ENCODE measurements around the gene CDH13.

DNA sequence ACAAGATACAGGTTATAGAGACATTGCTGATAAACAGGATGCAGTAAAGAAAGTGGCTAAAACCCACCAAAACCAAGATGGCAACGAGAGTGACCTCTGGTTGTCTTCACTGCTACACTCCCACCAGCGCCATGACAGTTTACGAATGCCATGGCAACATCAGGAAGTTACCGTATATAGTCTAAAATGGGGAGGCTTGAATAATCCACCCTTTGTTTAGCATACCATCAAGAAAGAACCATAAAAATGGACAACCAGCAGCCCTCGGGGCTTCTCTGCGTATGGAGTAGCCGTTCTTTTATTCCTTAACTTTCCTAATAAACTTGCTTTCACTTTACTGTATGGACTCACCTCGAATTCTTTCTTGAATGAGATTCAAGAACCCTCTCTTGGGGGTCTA lies 21.7 kb upstream of the CDH13 start:
- TF ChIP-seq, protein P1, sequence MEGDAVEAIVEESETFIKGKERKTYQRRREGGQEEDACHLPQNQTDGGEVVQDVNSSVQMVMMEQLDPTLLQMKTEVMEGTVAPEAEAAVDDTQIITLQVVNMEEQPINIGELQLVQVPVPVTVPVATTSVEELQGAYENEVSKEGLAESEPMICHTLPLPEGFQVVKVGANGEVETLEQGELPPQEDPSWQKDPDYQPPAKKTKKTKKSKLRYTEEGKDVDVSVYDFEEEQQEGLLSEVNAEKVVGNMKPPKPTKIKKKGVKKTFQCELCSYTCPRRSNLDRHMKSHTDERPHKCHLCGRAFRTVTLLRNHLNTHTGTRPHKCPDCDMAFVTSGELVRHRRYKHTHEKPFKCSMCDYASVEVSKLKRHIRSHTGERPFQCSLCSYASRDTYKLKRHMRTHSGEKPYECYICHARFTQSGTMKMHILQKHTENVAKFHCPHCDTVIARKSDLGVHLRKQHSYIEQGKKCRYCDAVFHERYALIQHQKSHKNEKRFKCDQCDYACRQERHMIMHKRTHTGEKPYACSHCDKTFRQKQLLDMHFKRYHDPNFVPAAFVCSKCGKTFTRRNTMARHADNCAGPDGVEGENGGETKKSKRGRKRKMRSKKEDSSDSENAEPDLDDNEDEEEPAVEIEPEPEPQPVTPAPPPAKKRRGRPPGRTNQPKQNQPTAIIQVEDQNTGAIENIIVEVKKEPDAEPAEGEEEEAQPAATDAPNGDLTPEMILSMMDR (IDR thresholded peaks at IDR 0.05): no peak
- TF ChIP-seq EP300 (IDR thresholded peaks at IDR 0.05): no peak
